HG02938 (cell line): Measurements from ENCODE around the gene MSH2.

Source experiments
- ATAC-seq: cut with Tn5 transposase; IDR thresholded peaks from one replicate; pipeline ENCODE4 v1.9.1; 2021; ENCODE audit warnings: mild to moderate bottlenecking, moderate library complexity; ENCODE audit not compliant: unreplicated experiment

The MSH2 gene

DNA sequence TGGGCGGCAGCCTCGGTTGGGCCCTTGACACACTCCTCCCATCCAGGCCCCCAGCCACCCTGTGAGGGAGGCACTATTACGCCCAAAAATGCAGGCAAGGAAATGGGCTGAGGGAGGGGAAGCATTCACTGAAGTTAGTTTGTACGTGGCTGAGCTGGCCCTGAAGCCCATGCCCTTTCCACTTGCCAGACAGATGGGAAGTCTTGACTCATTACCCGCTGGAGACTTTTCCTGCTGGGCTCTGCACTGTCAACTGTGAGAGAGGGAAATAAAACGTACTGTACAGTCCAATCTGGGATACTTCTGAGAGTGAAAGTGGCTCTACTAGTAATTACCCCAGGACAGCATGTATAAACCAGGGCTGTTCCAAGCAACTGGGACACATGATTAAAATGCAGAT is 125.9 kb downstream of the MSH2 start:
- no peak for ATAC-seq

DNA sequence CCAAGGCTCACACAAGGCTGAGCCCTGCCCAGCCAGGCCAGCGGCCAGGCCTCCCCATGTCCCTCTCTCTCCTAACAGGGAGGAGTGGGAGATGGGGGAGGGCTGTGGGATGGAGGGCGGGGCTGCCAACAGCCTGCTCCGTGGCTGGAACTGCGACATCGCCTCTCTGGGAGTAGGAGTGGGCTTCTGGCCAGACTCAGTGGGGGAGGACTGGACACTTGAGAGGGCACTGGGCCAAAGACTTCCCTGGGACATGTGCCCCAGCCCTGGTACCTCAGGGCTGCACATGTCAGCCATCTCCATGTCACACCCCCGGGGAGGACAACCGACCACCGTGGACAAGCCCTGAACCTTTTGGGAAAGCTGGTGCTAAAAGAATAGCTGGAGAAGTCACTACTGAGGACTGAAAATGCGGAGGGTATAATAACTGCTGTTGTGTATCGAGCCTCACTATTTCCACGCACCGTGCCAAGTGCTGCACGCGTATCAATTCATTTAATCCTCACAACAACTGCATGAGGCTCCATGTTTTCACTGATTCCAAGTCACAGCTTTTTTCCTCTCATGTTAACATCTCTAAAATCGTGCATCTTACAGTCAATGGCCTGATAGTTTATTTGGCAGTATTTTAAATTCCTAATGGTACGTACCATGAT is 127.3 kb downstream of the MSH2 start:
- no peak for ATAC-seq

DNA sequence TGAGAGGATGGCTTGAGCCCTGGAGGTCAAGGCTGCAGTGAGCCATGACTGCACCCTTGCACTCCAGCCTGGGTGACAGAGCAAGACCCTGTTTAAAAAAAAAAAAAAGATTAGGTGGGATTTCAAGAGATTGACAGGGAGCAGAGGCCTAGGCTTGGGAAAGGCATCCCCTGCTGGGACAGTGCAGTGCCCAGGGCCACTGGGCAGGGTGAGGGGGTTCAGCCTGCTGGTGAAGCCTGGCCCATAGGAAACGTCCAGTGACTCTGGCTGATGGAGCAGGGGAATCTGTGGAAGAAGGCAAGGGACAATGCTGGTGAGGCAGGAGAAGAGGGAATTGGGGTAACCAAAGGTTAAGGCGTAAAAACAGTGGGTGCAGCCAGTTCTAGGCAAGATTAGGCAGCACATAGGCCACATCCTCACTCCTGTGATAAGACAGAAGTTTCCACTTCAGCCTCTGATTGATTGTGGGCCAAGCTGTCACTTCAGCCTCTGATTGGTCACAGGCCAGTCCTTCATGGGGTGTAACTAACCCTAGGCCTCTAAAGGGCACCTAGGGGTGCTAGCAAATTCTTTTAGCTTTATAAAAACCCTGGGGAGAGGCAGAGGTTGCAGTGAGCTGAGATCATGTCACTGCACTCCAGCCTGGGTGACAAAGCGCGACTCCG is 128.6 kb downstream of the MSH2 start:
- no peak for ATAC-seq
